BJ (cell line): ENCODE data around the gene SPP2. TPM values are rescaled to one million over a fixed set of nuclear protein-coding genes. Genes with fewer than 3 reads are reported as not detected.

ENCODE experiments used
- CTCF ChIA-PET: fragments of 350-600 bp; formaldehyde crosslinking; extraction: SDS; loops from one replicate; lab custom pipeline; 2021; ENCODE audit warnings: antibody characterized with exemption, inconsistent platforms; lab: Yijun Ruan, JAX
- POLR2A ChIA-PET: fragments of 300-600 bp; sonication (Branson Sonifier 250); formaldehyde crosslinking; extraction: SDS; loops from one replicate; lab custom pipeline; 2021; ENCODE audit warnings: antibody characterized with exemption; lab: Charles Lee
- DNase-seq: peaks from one replicate; pipeline ENCODE4 v3.0.0-alpha.2; 2011; ENCODE audit warnings: low read depth
- H3K27me3 ChIP-seq: 2 replicates; pipeline ENCODE4 v1.6.0; 2011; ENCODE audit warnings: low read length; ENCODE audit not compliant: control insufficient read depth, insufficient read depth
- H3K36me3 ChIP-seq: 2 replicates; pipeline ENCODE4 v1.5.1; 2011; ENCODE audit warnings: low read length; ENCODE audit not compliant: control insufficient read depth, insufficient read depth
- H3K4me3 ChIP-seq: 2 replicates; pipeline ENCODE4 v1.5.1; 2011; ENCODE audit warnings: low read depth, mild to moderate bottlenecking, control low read depth, low read length
- CTCF ChIP-seq: IDR thresholded peaks from 2 replicates; pipeline ENCODE4 v1.5.1; 2011; ENCODE audit warnings: low read depth, mild to moderate bottlenecking, control low read depth, inconsistent platforms, low read length, moderate library complexity; ENCODE audit not compliant: insufficient read depth
- polyA plus RNA-seq: library from polyadenylated mRNA; depleted of rRNA; stranded (reverse); fragments of >200 nt; gene quantifications from 2 replicates; pipeline ENCODE4 v1.2.3, GENCODE V29; 2011

SPP2 gene
- polyA plus RNA-seq, 1 experiment, result not detected

- Histone ChIP-seq H3K36me3 (no peaks in the 10 kb centered on the region), H3K27me3 (no peaks in the 10 kb centered on the region), H3K4me3 (no peak overlapping the region)
- ChIA-PET CTCF (interaction anchor here (1.0 kb wide), 1 partner anchor 457 kb away, joined by 3 read pairs; no protein-coding TSS in a partner anchor), POLR2A (no interaction called here)
- DNase-seq, result no peak
- TF ChIP-seq CTCF, result no peak
Observed at GRCh38 chr2:234091432-234091879, 41.0 kb downstream of the SPP2 start.

GRCh38 chr2:234091883-234092282, 41.4 kb downstream of the SPP2 start:
- POLR2A ChIA-PET, result no interaction called here
- Histone ChIP-seq H3K36me3 (no peaks in the 10 kb centered on the region), H3K4me3 (no peak overlapping the region), H3K27me3 (no peaks in the 10 kb centered on the region)
- no peak for DNase-seq
- CTCF ChIA-PET, result no interaction called here
- no peak for TF ChIP-seq CTCF

GRCh38 chr2:234092344-234092743, 41.8 kb downstream of the SPP2 start:
- no peaks in the 10 kb centered on the region for H3K27me3 ChIP-seq
- CTCF ChIA-PET, result no interaction called here
- POLR2A ChIA-PET, result no interaction called here

GRCh38 chr2:234095301-234095700, 44.8 kb downstream of the SPP2 start:
- Histone ChIP-seq H3K27me3 (no peaks in the 10 kb centered on the region), H3K36me3 (no peaks in the 10 kb centered on the region), H3K4me3 (no peak overlapping the region)
- TF ChIP-seq CTCF, result no peak
- ChIA-PET POLR2A (no interaction called here), CTCF (interaction anchor here (1.1 kb wide), 1 partner anchor 14 kb away, joined by 3 read pairs; no protein-coding TSS in a partner anchor)
- DNase-seq, result no peak

More at GRCh38 chr2:234092344-234092743, 41.8 kb downstream of the SPP2 start:
- TF ChIP-seq CTCF, result no peak
- H3K4me3 ChIP-seq, result no peak overlapping the region
- no peak for DNase-seq
- no peaks in the 10 kb centered on the region for H3K36me3 ChIP-seq

GRCh38 chr2:234096164-234096563, 45.7 kb downstream of the SPP2 start:
- ChIA-PET POLR2A (no interaction called here), CTCF (no interaction called here)
- no peak for TF ChIP-seq CTCF
- Histone ChIP-seq H3K27me3 (no peaks in the 10 kb centered on the region), H3K4me3 (no peak overlapping the region), H3K36me3 (no peaks in the 10 kb centered on the region)
- DNase-seq, result no peak
